ENCODE results near the gene MYO16.

The MYO16 gene

DNA sequence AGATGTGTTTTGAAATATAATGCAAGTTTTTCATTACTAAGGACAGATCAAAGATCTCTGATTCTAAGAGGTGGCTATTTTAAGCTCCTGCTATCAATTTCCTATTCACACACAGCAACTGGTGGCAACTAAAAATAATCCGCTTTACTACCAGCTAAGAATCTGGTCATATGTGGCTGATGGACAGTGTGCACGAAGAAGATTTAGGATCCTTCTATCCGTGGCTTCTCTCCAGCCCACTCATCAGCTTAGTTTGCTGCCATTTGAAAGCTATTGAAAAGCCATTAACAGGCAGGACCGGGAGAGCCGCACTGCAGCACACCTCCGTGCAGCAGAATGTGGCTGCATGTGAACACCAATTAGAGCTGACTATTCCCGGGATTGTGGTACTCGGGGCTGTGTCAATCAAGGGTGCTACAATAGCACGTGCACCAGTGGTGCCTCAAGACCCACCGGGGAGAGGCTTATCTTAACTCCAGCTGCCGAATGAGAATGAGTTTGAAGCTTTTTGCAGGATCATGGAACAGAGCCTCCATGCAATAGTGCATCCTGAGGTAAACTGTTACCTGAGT lies at the start of gene MYO16:
Gene MYO16, plus strand, starts transcription at position 431 of the 572 bp plus-strand sequence. CDS start 234 bp downstream, outside the sequence.
- TF ChIP-seq EZH2phosphoT487 (conservative IDR thresholded peaks at IDR 0.05; ENCODE audit: low read length) (no peak), CTCF (IDR thresholded peaks at IDR 0.05; ENCODE audit: insufficient read depth, low read length, poor library complexity, severe bottlenecking) (no peak)
- Histone ChIP-seq H3K79me2 (ENCODE audit: insufficient read depth, low read length) (no peaks in the 10 kb centered on the region), H3F3A (ENCODE audit: insufficient read depth) (no peaks in the 10 kb centered on the region), H3K9me3 (ENCODE audit: insufficient read depth, low read length) (no peaks in the 10 kb centered on the region), H3K27ac (ENCODE audit: low read depth, low read length) (no peak within 1 kb of the TSS), H3K27me3 (ENCODE audit: low read length) (no peaks in the 10 kb centered on the region), H3K9ac (ENCODE audit: low read length) (no peak within 1 kb of the TSS), H2AFZ (ENCODE audit: low read depth, low read length, severe bottlenecking) (no peak within 1 kb of the TSS), H3K9me2 (replicated peaks; ENCODE audit: insufficient read depth, low read length) (no peaks in the 10 kb centered on the region), H3K4me2 (ENCODE audit: low read depth, low read length, poor library complexity, severe bottlenecking) (no peak within 1 kb of the TSS), H3K4me3 (ENCODE audit: insufficient read depth, low read length, poor library complexity, severe bottlenecking) (no peak within 1 kb of the TSS), H3K36me3 (ENCODE audit: low read length) (no peaks in the 10 kb centered on the region), H4K20me1 (ENCODE audit: low read depth, low read length) (no peaks in the 10 kb centered on the region)

DNA sequence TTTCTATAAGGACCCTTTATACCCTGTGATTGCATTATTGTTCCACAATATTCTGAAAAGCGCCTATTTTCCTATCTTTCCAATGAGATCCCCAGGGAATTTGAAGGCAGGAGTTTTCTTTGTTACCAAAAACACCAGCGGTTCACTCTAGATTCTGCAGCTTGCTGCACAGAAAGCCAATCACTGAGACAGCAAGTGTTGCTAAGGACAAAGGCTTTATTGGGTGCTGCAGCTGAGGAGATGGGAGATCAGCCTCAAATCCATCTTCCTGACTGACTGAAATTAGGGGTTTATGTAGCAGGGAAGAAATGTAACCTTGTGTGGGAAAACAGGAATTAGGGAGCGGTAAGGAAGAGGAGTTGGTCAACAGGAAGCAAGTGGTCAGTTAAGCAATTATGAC lies 42.6 kb upstream of the MYO16 start:
- H2AFZ ChIP-seq (ENCODE audit: low read depth, low read length, severe bottlenecking), result no peak overlapping the region
- no peaks in the 10 kb centered on the region; the same call in 1 of the 2 replicates for H3K27me3 ChIP-seq (ENCODE audit: low read length)
- H3K79me2 ChIP-seq (ENCODE audit: insufficient read depth, low read length), result no peaks in the 10 kb centered on the region
- H3K36me3 ChIP-seq (ENCODE audit: low read length), result no peaks in the 10 kb centered on the region
- H3K9me2 ChIP-seq (replicated peaks; ENCODE audit: insufficient read depth, low read length), result no peaks in the 10 kb centered on the region
- peaks cover 4% of the 10 kb centered on the region; the same call in 1 of the 2 replicates for H3K9me3 ChIP-seq (ENCODE audit: insufficient read depth, low read length)
- no peak overlapping the region for H3K4me2 ChIP-seq (ENCODE audit: low read depth, low read length, poor library complexity, severe bottlenecking)
- no peak overlapping the region for H3K27ac ChIP-seq (ENCODE audit: low read depth, low read length)
- H3K4me3 ChIP-seq (ENCODE audit: insufficient read depth, low read length, poor library complexity, severe bottlenecking), result no peak overlapping the region
- TF ChIP-seq EZH2phosphoT487 (conservative IDR thresholded peaks at IDR 0.05; ENCODE audit: low read length), result no peak
- TF ChIP-seq CTCF (IDR thresholded peaks at IDR 0.05; ENCODE audit: insufficient read depth, low read length, poor library complexity, severe bottlenecking), result no peak
- no peaks in the 10 kb centered on the region for H3F3A ChIP-seq (ENCODE audit: insufficient read depth)
- no peak overlapping the region for H3K9ac ChIP-seq (ENCODE audit: low read length)
- no peaks in the 10 kb centered on the region for H4K20me1 ChIP-seq (ENCODE audit: low read depth, low read length)

DNA sequence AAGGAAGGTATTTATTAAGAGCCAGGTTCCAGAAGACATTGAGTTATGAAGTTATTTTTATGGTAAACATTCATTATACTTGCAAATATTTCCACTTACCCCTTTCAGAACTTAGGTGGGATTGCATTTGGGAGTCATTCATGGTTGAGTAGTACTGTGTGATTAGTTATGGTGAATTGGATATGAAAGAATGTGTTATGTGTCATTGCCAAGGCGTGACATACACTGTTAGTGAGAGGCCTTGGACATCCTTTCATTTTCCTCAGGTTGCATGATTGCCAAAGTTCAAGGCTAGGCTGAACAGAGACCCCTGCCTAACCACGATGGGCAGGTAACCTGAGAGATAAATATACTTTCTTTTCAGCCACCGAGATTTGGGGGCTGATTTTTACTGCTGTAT lies 40.9 kb upstream of the MYO16 start:
- no peaks in the 10 kb centered on the region for H3K79me2 ChIP-seq (ENCODE audit: insufficient read depth, low read length)
- H3K9me3 ChIP-seq (ENCODE audit: insufficient read depth, low read length), result peaks cover 4% of the 10 kb centered on the region; the same call in 1 of the 2 replicates

More for the DNA sequence above, 40.9 kb upstream of the MYO16 start:
- no peaks in the 10 kb centered on the region for H4K20me1 ChIP-seq (ENCODE audit: low read depth, low read length)
- H3K9me2 ChIP-seq (replicated peaks; ENCODE audit: insufficient read depth, low read length), result no peaks in the 10 kb centered on the region
- no peak overlapping the region for H3K9ac ChIP-seq (ENCODE audit: low read length)
- no peaks in the 10 kb centered on the region for H3K36me3 ChIP-seq (ENCODE audit: low read length)
- no peak for TF ChIP-seq CTCF (IDR thresholded peaks at IDR 0.05; ENCODE audit: insufficient read depth, low read length, poor library complexity, severe bottlenecking)
- TF ChIP-seq EZH2phosphoT487 (conservative IDR thresholded peaks at IDR 0.05; ENCODE audit: low read length), result no peak
- no peak overlapping the region for H3K4me2 ChIP-seq (ENCODE audit: low read depth, low read length, poor library complexity, severe bottlenecking)
- no peak overlapping the region for H3K4me3 ChIP-seq (ENCODE audit: insufficient read depth, low read length, poor library complexity, severe bottlenecking)
- H3K27ac ChIP-seq (ENCODE audit: low read depth, low read length), result no peak overlapping the region
- no peak overlapping the region for H2AFZ ChIP-seq (ENCODE audit: low read depth, low read length, severe bottlenecking)
- no peaks in the 10 kb centered on the region for H3F3A ChIP-seq (ENCODE audit: insufficient read depth)
- H3K27me3 ChIP-seq (ENCODE audit: low read length), result no peaks in the 10 kb centered on the region; the same call in 1 of the 2 replicates
